HG03457 (cell line): ENCODE measurements around the gene MPP2.
"Not testable (repeated sequence)": the region's sequence is repeated elsewhere in the genome, so short reads cannot be mapped to it uniquely, and the experiment has no call there.

Source experiments
- ATAC-seq: cut with Tn5 transposase; IDR thresholded peaks from one replicate; pipeline ENCODE4 v1.9.1; 2021; ENCODE audit warnings: moderate number of reproducible peaks; ENCODE audit not compliant: unreplicated experiment

MPP2 gene

DNA sequence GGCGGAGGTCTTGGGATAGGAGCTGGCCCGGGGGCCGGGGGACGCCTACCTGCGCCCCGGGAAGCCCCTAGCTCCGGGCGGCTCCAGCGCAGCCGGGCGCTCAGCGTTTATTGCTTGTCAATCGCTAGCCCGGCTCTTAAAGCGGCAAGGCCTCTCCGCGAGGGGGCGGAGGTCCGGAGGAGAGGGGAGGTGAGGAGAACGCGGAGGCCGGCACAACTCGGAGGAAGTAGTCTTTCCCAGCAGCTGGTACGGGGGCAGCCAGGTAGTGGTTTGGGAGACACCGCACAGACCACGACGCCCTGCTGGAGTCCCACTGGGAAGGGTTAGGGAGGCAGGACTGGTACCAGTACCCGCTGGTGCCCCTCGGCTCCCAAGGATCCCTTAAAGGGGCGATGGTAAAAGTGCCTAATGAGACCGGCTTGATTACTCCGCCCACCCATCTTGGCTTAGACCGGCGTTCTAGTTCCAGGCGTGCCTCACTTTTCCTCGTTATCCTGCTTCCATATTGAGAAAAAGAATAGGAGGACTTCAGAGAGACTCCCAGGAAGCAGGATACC, at the start of gene MPP2:
MPP2 (minus strand) TSS at position 112 of the 557 bp plus-strand sequence. CDS start 3,076 bp downstream, outside the sequence.
- no peak for ATAC-seq

DNA sequence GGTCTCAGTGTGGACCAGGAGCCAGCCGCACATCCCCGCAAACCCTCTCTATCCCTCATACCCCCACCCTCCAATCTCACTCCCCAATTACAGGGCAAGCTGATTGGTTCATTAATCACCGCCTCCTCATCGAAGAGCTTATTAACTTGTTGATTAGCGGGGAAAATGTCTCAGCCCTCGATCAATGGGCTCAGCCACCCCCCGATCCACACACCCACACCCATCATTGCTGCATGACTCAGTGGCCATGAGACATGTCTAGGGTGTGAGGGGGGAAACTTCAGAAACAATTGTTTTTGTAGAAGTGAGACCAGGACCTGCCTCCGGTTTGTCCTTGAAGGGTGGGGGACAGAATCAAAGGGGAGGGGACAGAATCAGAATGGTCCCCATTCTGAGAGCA, 48.9 kb upstream of the MPP2 start:
- no peak for ATAC-seq

DNA sequence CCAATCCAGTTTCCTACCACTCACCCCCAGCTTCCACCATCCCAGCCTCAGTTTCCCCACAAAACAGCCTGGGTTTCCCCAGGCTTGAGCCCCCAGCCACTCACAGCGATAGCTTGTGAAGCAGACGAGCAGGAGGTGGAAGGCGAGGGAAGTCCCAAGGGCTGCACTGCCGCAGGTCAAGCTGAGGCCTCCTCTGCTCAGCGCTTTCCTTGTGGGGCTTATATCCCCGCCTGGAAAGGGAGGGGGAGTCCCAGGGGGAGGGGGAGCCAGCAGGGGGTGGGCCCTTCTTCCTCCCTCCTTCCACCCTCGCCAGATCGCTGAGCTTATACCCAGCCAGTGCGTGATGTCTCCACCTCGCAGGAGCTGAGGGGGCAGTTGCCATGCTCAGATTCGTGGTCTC, 46.4 kb upstream of the MPP2 start, which contains the start of gene PYY:
PYY (minus strand) TSS at position 195 of the 400 bp plus-strand sequence. CDS start 457 bp downstream, outside the sequence.
- ATAC-seq, result no peak

- no peak for ATAC-seq
These were observed 45.7 kb upstream of the MPP2 start for GRCh38 chr17:43952724-43953666.

- no peak for ATAC-seq
These were observed 45.0 kb upstream of the MPP2 start for GRCh38 chr17:43952351-43952723.

DNA sequence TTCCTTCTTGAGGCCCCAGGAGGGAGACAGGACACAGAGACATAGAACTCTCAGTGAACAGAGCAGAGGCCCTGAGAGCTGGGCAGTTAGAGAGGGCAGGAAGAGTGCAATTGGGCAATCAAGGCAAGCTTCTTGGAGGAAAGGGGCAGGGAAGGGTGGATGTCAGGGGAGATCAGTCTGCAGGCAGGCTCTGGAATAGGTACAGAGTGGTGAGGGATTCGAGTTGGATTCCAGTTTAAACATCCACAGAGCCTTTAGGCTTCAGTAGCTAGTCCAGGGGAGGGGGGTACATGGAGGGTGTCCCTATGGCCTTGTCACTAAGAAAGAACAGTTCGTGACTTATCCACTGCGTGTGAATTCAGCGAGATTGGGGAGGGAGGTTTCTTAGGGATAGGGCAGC, 44.4 kb upstream of the MPP2 start:
- no peak for ATAC-seq

- ATAC-seq, result no peak
These were observed 43.2 kb upstream of the MPP2 start for GRCh38 chr17:43950554-43950953.

GRCh38 chr17:43949781-43950180, 42.4 kb upstream of the MPP2 start:
- no peak for ATAC-seq

GRCh38 chr17:43946781-43947180, 39.4 kb upstream of the MPP2 start:
- no peak for ATAC-seq

- no peak for ATAC-seq
These were observed 37.9 kb upstream of the MPP2 start for GRCh38 chr17:43945074-43945829.

DNA sequence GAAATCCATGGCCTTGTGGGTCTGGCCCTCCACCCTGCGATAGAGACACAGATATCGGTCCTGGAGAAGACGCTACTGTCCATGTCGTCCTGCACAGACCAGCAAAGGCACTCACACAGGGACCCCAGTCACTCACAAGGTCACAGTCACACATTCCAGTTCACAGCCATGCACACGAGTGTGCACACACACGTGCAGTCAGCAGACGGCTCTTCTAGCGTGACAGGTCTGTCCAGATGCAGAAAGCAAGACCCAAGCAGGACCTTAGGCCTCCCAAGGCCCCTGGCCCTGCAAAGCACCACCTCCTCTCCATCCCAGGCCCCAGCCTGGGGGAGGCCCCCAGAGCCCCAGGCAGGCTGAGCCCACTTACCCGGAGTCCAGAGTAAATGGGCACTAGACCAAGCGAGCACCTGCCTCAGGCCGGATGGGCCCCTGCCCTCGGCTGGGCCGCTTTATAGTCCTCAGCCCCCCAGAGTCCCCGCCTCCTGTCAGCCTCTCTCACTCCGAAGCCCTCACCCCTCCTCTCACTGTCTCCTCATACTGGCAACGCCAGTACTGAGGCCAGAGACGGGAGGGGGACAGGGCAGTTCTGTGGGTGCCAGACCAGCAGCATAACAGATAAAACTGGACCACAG, 34.8 kb upstream of the MPP2 start, which contains the start of gene PPY:
PPY (minus strand) TSS at position 426 of the 635 bp plus-strand sequence. CDS start 822 bp downstream, outside the sequence.
- ATAC-seq, result no peak

DNA sequence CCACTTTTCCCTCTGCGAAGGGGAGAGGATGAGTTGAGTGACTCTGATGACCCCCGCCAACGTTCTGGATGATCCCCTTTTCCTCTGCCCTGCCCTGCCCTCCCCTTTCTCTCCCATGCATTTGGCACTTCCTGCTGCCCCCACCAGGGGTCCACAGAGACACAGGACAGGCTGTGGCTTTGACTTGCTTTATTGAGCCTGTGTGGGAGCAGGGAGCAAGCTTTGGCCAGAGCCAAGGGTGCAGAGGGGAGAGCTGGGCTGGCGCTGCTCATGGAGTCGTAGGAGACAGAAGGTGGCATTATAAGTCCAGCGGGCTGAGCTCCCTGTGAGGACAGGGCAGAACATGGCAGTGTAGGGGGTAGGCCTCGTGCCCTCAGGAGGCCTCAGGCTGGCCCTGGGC, 33.3 kb upstream of the MPP2 start:
- ATAC-seq, result no peak

DNA sequence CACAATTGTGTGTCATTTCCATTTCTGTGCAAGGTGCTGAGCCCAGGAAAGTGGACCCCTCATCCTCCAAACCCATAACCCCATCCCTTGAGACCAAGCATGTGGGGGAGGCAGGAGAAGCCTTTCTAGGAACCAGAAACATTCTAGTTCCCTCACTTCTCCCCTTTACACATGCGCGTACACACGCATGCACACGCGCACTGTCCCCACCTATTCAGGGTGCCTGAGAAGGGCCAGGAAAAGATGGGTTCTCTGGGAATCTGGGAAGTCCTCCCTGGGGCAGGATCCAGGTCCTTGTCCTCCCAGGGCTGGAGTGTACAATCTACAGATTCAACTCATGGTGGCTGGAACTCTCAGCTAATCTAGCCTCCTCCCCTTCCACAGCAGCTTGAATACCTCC, 32.5 kb upstream of the MPP2 start:
- no peak for ATAC-seq

DNA sequence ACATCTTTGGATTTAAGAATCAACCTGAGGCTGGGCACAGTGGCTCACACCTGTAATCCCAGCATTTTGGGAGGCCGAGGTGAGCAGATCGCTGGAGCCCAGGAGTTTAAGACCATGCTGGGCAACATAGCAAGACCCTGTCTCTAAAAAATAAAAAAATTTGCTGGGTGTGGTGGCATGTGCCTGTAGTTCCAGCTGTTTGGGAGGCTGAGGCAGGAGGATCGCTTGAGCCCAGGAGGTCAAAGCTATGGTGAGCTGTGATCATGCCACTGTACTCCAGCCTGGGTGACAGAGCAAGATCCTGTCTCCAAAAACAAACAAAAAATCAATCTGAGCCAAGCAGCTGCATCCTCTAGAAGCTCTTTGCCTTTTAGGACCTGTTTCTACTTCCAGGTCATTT, 32.1 kb upstream of the MPP2 start:
- ATAC-seq, result not testable (repeated sequence)

DNA sequence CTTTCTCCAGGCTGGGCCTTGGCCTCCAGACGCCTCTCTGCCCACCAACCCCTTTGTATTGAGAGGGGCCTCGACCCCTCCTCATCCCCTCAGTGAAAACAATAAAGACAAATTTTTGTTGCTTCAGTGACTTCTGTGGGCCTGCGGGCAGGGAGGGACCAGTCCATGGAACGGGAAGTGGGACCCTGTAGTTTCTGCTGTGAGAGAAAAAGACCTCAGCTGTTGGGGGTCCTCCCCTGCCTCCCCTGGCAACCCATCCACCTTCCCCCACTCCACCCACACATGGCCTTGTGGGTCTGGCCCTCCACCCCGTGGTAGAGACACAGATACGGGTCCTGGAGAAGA, 31.5 kb upstream of the MPP2 start:
- ATAC-seq, result no peak

- ATAC-seq, result no peak
These were observed 29.1 kb upstream of the MPP2 start for GRCh38 chr17:43936434-43936833.

- no peak for ATAC-seq
These were observed 28.6 kb upstream of the MPP2 start for GRCh38 chr17:43935926-43936261.

DNA sequence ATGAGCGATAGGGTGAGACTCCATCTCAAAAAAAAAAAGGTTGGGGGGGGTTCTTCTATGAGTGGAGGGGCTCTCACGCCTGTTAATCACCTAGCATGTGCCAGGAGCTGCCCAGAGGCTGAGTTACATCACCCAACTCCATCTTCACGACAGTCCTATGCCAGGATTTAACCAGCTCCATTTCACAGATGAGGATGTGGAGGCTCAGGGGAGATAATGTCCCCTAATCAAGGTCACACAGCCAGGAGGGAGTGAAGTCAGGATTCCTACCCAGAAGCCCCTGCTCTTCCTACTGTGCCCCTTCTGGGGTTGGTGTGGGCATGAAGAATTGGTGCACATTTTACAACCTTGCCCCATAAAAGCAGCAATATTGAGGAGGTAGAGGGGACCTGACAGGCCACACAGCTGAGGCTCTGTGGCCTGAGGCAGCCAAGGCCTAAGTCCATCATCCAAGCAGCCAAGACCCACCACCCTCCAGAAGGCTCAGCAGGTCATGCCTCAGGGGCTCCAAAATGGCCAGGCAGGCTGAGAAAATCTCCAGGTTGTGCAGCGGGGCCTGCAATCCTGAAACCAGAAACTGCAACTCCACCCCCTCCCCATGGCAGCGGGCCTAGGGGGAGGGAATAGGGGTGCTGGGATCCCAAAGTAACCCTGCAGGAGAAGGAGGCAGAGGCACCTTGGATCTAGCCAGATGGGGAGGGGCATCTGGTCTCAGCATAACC, 28.0 kb upstream of the MPP2 start:
- ATAC-seq, result no peak

DNA sequence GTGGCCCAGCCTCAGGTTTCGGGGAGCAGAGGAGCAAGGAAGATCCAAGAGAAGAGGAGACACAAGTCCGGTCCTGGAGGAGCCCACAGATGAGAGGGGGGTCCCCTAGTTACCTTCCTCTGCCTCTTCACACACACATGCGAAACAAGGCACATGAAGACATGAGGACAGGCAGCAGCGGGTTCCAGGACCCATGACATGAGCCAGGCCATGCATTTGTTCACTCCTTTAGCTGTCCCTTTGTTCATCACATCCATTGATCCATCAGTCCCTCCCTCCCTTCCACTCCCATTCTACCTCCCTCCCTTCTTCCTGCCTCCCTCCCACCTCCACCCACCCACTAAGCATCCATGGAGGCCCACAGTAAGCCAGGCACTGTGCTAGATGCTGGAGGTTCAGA, 25.6 kb upstream of the MPP2 start:
- ATAC-seq, result no peak

DNA sequence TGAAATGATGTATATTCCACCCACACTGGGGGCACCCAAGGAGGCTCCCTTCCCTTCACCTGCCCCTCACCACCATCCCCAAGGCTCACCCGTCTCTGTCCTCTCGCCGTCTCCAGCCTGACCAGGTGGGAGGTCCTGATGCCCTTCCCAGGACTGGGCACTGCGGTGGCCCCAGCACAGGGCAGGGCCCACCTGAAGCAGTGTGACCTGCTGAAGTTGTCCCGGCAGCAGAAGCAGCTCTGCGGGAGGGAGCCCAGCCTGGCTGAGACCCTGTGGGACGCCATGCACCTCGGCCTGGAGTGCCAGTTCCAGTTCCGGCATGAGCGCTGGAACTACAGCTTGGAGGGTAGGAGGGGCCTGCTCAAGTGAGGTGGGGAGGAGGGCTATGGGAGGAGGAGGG, 25.0 kb upstream of the MPP2 start:
- ATAC-seq, result no peak
